K562 (cell line): ENCODE measurements around the gene VIPR1. TPM values are rescaled to one million over a fixed set of nuclear protein-coding genes. Genes with fewer than 3 reads are reported as not detected.

ENCODE experiments used
- BHLHE40 ChIP-seq: IDR thresholded peaks from 2 replicates; pipeline ENCODE4 v1.6.1; 2011; ENCODE audit warnings: low read length, improper control_type of control experiment
- BRD4 ChIP-seq: fragments of 200-600 bp; sonication (generic); IDR thresholded peaks from 2 replicates; pipeline ENCODE4 v1.6.1; 2017; ENCODE audit warnings: inconsistent platforms
- CBX8 ChIP-seq: fragments of 200-600 bp; sonication (generic); IDR thresholded peaks from 2 replicates; pipeline ENCODE4 v1.6.1; 2012; ENCODE audit warnings: borderline replicate concordance, mixed run types, low read depth, mild to moderate bottlenecking, moderate library complexity, mixed read lengths, low read length, control low read depth, inconsistent platforms; ENCODE audit not compliant: poor library complexity, severe bottlenecking; ENCODE audit errors: extremely low read depth
- HNRNPLL ChIP-seq: fragments of 200-400 bp; formaldehyde crosslinking; IDR thresholded peaks from 2 replicates; pipeline ENCODE4 v1.6.1; 2017; ENCODE audit warnings: low read length, low read depth, mild to moderate bottlenecking; ENCODE audit not compliant: poor library complexity, severe bottlenecking
- IRF1 ChIP-seq: sonication (generic); formaldehyde crosslinking; IDR thresholded peaks from 2 replicates; pipeline ENCODE4 v1.8.0; 2022; ENCODE audit warnings: missing genetic modification reagents, mild to moderate bottlenecking, borderline replicate concordance
- LCOR ChIP-seq: sonication (generic); formaldehyde crosslinking; IDR thresholded peaks from 2 replicates; pipeline ENCODE4 v1.8.0; 2022; ENCODE audit warnings: mild to moderate bottlenecking, missing genetic modification reagents
- MCM3 ChIP-seq: fragments of 450-650 bp; IDR thresholded peaks from 2 replicates; pipeline ENCODE4 v1.6.1; 2016
- MYC ChIP-seq, 2 experiments: fragments of 250-450 bp in 1 of 2; sonication (Bioruptor Pico) in 1 of 2; IDR thresholded peaks; 2 replicates each; pipeline versions ENCODE4 v1.5.1 to v1.6.1; 2012 to 2021; ENCODE audit warnings: low read depth in 2 of 2, borderline replicate concordance in 1 of 2, improper control_type of control experiment in 1 of 2, low read length in 1 of 2, mild to moderate bottlenecking in 1 of 2, moderate library complexity in 1 of 2
- PPARD ChIP-seq: fragments of 250-450 bp; sonication (Bioruptor Pico); IDR thresholded peaks from 2 replicates; pipeline ENCODE4 v1.8.0; 2022; ENCODE audit warnings: inconsistent platforms, mild to moderate bottlenecking, moderate library complexity
- SUPT5H ChIP-seq: fragments of 450-650 bp; IDR thresholded peaks from 2 replicates; pipeline ENCODE4 v1.6.1; 2016
- ZC3H11A ChIP-seq: IDR thresholded peaks from 2 replicates; pipeline ENCODE4 v1.6.1; 2012; ENCODE audit warnings: low read depth, low read length, improper control_type of control experiment
- ZNF277 ChIP-seq: fragments of 250-450 bp; sonication (Bioruptor Pico); IDR thresholded peaks from 2 replicates; pipeline ENCODE4 v1.8.0; 2022; ENCODE audit warnings: inconsistent platforms, mild to moderate bottlenecking, moderate library complexity, borderline replicate concordance
- ZNF695 ChIP-seq: fragments of 450-650 bp; formaldehyde crosslinking; IDR thresholded peaks from 2 replicates; pipeline ENCODE4 v1.4.0; 2020; ENCODE audit warnings: mild to moderate bottlenecking, moderate library complexity
- polyA plus RNA-seq, 8 experiments: library from polyadenylated mRNA; depleted of rRNA in 4 of 8; stranded (reverse) in 5 of 8; unstranded in 3 of 8; fragments of >200 nt; fragmentation: Nextera tagmentation in 2 of 8; fragmentation: Illumina TruSeq in 1 of 8; extraction: Ambion mirVana in 2 of 8; extraction: Trizol in 1 of 8; gene quantifications; 2 replicates each; pipeline versions ENCODE4 v1.2.1 to v1.2.3, GENCODE V29; 2011 to 2014; ENCODE audit warnings: inconsistent platforms in 1 of 8, missing spikeins in 1 of 8
- total RNA-seq, 7 experiments: library from RNA; depleted of rRNA in 6 of 7; stranded (reverse); fragments of >200 nt in 6 of 7; fragmentation: Illumina TruSeq in 2 of 7; extraction: Trizol in 2 of 7; gene quantifications; 2 replicates each; pipeline versions ENCODE4 v1.2.1 to v1.2.3, GENCODE V29; 2011 to 2021; ENCODE audit warnings: low replicate concordance in 1 of 7
- TF ChIP-seq, protein P1 (sequence below), 2 experiments: fragments of 450-650 bp; formaldehyde crosslinking in 1 of 2; IDR thresholded peaks; 2 replicates each; pipeline versions ENCODE4 v1.4.0 to v1.6.1; 2014 to 2020; ENCODE audit warnings: mild to moderate bottlenecking in 2 of 2, borderline replicate concordance in 1 of 2, low read depth in 1 of 2

Gene VIPR1
- total and polyA plus RNA-seq, 9 of the 15 experiments (the other 6 are each of a cell fraction or from before 2014, with no cell fraction given) = 0.04 to 0.38 (median 0.12) TPM; not detected in 3

- TF ChIP-seq, protein P1, sequence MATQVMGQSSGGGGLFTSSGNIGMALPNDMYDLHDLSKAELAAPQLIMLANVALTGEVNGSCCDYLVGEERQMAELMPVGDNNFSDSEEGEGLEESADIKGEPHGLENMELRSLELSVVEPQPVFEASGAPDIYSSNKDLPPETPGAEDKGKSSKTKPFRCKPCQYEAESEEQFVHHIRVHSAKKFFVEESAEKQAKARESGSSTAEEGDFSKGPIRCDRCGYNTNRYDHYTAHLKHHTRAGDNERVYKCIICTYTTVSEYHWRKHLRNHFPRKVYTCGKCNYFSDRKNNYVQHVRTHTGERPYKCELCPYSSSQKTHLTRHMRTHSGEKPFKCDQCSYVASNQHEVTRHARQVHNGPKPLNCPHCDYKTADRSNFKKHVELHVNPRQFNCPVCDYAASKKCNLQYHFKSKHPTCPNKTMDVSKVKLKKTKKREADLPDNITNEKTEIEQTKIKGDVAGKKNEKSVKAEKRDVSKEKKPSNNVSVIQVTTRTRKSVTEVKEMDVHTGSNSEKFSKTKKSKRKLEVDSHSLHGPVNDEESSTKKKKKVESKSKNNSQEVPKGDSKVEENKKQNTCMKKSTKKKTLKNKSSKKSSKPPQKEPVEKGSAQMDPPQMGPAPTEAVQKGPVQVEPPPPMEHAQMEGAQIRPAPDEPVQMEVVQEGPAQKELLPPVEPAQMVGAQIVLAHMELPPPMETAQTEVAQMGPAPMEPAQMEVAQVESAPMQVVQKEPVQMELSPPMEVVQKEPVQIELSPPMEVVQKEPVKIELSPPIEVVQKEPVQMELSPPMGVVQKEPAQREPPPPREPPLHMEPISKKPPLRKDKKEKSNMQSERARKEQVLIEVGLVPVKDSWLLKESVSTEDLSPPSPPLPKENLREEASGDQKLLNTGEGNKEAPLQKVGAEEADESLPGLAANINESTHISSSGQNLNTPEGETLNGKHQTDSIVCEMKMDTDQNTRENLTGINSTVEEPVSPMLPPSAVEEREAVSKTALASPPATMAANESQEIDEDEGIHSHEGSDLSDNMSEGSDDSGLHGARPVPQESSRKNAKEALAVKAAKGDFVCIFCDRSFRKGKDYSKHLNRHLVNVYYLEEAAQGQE (IDR thresholded peaks at IDR 0.05; ENCODE audit: borderline replicate concordance) = peak; percentile 86
- TF ChIP-seq, protein P1 (CRISPR knock-in tag; IDR thresholded peaks at IDR 0.05; ENCODE audit: low read depth) = peak; percentile 57
- TF ChIP-seq SUPT5H = peak; percentile 93
- no peak for TF ChIP-seq CBX8
- TF ChIP-seq ZNF695 = no peak
- no peak for TF ChIP-seq IRF1 (CRISPR knock-in tag)
- TF ChIP-seq BRD4 = 0 out of 2 replicates have a peak, but pooled peaks have one; percentile 67
- TF ChIP-seq MCM3 = no peak
- peak; percentile 93 for TF ChIP-seq BHLHE40
- no peak for TF ChIP-seq PPARD
- peak; percentile 98 for TF ChIP-seq HNRNPLL
- TF ChIP-seq MYC (IDR thresholded peaks at IDR 0.05; ENCODE audit: low read depth, low read length) = peak; percentile 93
- no peak; the same call in 1 of the 2 replicates for TF ChIP-seq MYC (CRISPR knock-in tag; IDR thresholded peaks at IDR 0.05; ENCODE audit: borderline replicate concordance, low read depth)
- TF ChIP-seq ZNF277 (CRISPR knock-in tag) = no peak
- TF ChIP-seq ZC3H11A = no peak
- TF ChIP-seq LCOR (CRISPR knock-in tag) = peak; percentile 88
These were observed 79.4 kb downstream of the VIPR1 start, which contains the start of gene SEC22C (continued) for GRCh38 chr3:42581709-42582473.
